Stimulated activated naive CD8-positive, alpha-beta T cell treated with anti-CD3 and anti-CD28 coated beads, Interleukin-15, Interleukin-2, amounts not matched to agents 100 ng/mL and 50 ng/mL, for 24 hours (primary cell): ENCODE data around the gene ELP4.

Experiments used
- H3K27ac Mint-ChIP-seq: one replicate; pipeline ENCODE4 v1.8.0; 2021; ENCODE audit warnings: mild to moderate bottlenecking, mixed read lengths
- H3K27me3 Mint-ChIP-seq: one replicate; pipeline ENCODE4 v1.8.0; 2021; ENCODE audit warnings: mixed read lengths
- H3K36me3 Mint-ChIP-seq: one replicate; pipeline ENCODE4 v1.8.0; 2021; ENCODE audit warnings: low read depth, mixed read lengths
- H3K4me1 Mint-ChIP-seq: one replicate; pipeline ENCODE4 v1.8.0; 2021; ENCODE audit warnings: low read depth, mixed read lengths
- H3K4me3 Mint-ChIP-seq: one replicate; pipeline ENCODE4 v1.8.0; 2021; ENCODE audit warnings: mild to moderate bottlenecking, mixed read lengths
- H3K9me3 Mint-ChIP-seq: one replicate; pipeline ENCODE4 v1.8.0; 2021; ENCODE audit warnings: mixed read lengths

ELP4 gene

DNA sequence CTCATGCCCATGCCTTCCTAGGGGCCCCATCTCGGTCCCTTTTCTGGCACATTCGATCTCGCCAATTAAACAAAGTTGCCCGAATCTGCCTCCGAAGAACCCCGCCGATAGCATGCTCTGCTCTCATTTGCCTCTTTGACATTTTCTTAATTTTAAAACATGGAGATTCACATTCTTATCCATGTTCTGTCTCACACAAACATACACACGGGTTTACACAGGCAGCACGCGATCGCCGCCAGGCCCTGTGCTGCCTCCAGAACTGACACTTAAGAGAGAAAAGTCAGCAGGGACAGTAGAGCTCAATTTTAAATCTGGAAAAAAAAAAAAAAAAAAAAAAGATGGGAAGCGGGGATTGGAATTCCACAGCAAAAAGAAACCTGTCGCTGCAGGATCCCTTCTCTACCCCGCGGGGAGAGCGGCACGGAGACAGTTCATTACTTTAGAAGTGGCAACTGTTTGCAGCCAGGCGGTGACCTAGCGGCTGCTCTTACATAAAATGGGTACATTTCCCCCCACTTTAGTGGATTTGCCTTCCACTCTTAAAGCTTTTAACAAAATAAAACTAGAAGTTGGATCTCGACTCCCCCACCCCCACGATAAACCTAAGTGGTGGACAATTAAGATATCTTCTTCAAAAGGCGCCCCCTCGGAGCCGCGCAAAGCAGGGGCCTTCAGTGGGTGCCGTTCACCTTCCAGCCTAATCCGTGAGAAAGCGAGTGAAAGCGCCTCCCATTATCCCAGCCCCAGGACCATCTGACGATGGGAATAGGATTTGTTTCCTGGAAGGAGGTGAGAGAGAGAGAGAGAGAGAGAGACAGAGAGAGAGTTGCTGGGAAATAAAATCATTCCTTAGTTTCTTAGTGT lies 287.9 kb downstream of the ELP4 start:
- Mint-ChIP-seq H3K4me3 (no peak overlapping the region), H3K36me3 (peaks cover 17% of the 10 kb centered on the region), H3K4me1 (peaks cover 13% of the 10 kb centered on the region), H3K27ac (no peak overlapping the region), H3K27me3 (peaks cover 93% of the 10 kb centered on the region), H3K9me3 (peaks cover 9% of the 10 kb centered on the region)

DNA sequence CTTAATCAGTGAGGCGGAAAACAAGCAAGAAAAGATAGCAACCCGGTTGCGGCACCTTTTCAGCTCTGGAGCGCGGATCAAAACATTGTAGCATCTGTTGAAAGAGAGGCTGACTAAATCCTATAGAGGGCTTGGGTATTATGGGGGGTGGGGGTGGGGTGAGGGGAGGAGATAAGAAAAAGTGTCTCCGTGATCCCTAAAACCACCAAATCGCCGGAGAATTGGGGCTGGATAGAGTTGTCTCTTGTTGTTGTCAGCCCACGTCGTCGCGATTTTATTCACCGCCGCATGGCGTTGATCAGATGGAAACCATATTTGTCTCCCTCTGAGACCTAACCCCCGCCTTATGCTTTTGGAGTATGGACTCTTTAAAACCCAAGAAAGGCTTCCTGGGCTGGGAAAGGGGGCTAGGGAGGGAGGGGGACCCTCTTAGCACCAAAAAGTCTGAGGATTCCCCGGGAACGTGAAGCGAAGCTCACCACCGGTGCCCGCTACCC lies 288.5 kb downstream of the ELP4 start:
- Mint-ChIP-seq H3K9me3 (peaks cover 9% of the 10 kb centered on the region), H3K27me3 (peaks cover 93% of the 10 kb centered on the region), H3K36me3 (peaks cover 17% of the 10 kb centered on the region), H3K4me1 (peaks cover 16% of the 10 kb centered on the region), H3K4me3 (no peak overlapping the region), H3K27ac (no peak overlapping the region)

DNA sequence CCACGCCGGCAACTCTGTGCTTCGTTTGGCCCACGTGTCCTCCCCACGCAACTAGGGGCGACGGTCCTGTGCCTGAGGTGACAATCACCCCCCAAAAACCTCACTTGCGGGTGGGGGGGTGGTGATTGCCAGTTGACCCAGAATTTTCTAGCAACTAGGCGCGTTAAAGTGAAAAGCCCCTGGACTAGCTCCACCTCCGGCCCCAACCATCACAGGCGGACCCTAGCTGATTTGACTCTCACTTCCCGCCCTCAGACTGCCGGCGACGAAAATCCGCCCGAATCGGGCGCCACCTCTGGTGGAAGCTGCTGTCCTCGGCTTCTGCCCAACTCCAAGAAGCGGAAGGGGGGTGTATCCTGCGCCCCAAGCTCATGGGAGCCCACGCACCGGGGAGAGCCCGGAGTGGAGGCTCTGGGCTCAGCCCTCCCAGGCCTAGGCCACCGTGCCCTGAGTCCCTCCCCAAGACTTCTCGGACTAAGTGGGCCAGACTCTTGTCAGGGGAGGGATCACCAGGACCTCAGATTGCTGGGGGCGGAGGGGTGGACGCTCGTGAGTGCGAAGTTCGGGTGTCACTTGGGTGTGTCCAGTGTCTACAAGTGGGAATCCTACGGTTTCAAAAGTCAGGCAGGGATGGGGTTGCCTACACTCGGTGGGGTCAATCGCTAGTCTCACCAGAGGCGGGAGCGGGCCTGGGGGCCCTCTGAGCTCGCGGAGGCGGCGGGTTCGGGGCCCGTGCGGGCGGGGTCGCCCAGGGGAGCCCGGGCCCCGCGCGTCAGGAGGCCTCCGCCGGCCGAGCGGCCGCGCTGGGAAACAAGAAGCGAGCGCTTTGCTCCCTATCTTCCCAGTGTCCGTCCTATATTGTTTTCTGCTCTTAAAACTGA lies 289.2 kb downstream of the ELP4 start:
- Mint-ChIP-seq H3K27ac (no peak overlapping the region), H3K36me3 (peaks cover 17% of the 10 kb centered on the region), H3K27me3 (peaks cover 94% of the 10 kb centered on the region), H3K9me3 (peaks cover 9% of the 10 kb centered on the region), H3K4me3 (peak overlapping the region; percentile 9), H3K4me1 (peaks cover 18% of the 10 kb centered on the region)

DNA sequence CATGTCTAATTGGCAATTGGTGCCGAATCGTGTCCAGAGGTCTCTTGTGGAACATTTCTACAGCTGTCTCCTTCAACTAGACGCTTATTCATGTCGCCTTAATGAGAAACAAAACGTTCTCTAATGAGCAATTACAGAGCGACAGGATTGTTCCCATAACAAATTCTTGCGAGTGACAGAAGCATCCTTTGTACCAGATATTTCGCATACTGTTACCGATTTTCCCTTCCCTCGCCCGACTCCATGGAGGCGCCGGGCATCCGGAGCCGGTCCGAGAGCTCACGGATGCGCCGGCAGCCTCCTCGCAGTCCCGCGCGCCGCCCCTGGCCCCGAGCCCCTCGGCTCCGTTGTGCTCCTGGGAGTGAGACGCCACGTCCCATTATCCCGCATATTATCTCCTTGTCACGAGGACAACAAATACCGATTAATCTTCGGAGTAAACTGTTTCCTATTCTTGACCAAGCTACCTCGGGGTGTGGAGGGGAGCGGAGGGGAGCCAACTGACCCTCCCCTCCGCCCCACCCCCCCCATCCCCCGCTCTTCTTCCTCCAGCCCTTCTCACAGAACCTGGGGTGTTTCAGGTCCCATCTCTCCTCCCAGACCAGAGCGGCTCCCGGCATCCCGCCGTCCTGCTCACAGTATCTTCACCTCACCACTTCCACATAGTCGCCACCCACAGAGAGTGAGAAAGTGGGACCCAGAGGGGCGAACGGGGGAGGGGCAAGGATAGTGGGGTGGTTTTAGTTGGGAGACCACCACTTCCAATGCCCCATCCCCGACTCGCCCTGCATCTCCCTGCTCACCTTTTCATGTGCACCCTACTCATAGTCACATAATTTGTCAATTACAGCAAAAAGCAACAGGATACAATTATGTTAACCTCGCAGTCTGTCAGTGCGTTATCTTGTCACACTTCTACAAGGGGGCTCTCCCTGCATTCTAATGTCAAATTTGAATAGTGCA lies 290.1 kb downstream of the ELP4 start:
- Mint-ChIP-seq H3K27ac (peak overlapping the region; percentile 69), H3K9me3 (peaks cover 9% of the 10 kb centered on the region), H3K4me1 (peaks cover 28% of the 10 kb centered on the region), H3K27me3 (peaks cover 94% of the 10 kb centered on the region), H3K4me3 (peak overlapping the region; percentile 9), H3K36me3 (peaks cover 17% of the 10 kb centered on the region)

DNA sequence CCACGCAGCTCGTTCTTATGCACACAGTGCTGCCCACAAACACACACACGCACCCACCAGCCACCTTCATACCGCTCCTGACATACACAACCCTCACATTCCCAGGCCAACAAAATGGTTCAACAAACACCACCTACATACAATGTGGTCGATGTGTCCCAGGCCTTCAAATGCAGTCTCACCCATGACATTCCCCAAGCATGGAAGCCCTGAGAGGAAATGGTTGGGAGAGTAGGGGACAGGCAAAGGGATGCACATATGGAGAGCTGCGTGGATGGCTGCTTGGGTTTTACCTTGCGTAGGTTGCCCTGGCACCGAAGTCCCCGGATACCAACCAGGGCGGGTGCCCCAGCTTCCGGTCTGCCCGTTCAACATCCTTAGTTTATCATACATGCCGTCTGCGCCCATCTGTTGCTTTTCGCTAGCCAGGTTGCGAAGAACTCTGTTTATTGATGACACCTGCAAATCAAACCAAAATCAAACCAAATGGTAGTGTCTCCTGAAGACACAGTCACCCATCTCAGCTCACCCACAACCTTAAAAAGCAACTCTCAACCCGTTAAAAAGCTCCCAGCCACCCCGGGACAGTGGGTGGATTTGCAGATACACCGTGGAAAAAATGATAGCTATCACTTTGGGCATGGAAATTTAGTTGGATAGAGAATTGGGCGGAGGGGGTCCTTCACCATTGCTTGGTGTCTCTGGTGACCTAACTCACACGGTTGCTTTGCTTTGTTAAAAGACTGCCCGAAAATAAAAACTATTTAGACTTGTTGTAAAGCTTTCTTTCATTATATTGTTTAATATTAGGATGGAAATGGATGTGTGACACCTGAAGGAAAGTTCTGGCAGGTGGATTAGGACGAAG lies 291.1 kb downstream of the ELP4 start:
- peaks cover 29% of the 10 kb centered on the region for H3K4me1 Mint-ChIP-seq
- H3K27me3 Mint-ChIP-seq = peaks cover 87% of the 10 kb centered on the region
- peaks cover 17% of the 10 kb centered on the region for H3K36me3 Mint-ChIP-seq
- H3K4me3 Mint-ChIP-seq = no peak overlapping the region
- peaks cover 9% of the 10 kb centered on the region for H3K9me3 Mint-ChIP-seq
- H3K27ac Mint-ChIP-seq = peak overlapping the region; percentile 69

GRCh38 chr11:31801298-31801702 lies 291.7 kb downstream of the ELP4 start:
- Mint-ChIP-seq H3K4me3 (no peak overlapping the region), H3K27me3 (peaks cover 82% of the 10 kb centered on the region), H3K36me3 (peaks cover 17% of the 10 kb centered on the region), H3K9me3 (peaks cover 9% of the 10 kb centered on the region), H3K27ac (no peak overlapping the region), H3K4me1 (peaks cover 29% of the 10 kb centered on the region)

DNA sequence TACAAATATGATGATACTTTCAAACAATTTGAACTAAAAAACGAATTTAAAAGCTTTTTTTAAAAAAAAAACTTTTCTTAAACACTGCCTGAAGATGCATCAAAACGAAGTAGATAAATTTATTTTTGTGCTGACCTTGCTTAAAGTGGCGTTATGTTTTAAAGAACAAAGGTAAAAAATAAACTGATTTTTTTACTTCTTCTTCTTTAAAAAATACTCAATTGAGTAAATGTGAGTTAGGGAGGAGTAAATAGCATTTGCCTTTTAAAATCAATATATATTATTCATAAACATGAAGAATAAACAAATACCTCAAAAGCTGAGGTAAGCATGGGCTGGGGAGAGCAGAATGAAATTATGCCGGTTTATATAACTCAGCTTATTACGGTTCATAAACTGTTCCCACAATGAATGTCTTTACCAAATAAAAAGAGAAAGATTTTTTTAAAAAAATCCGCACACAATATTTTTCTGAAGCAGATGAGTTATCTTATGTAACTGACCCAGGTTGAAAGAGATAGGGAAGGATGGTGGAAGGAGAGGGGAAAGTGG lies 292.5 kb downstream of the ELP4 start:
- Mint-ChIP-seq H3K27me3 (peaks cover 83% of the 10 kb centered on the region), H3K4me1 (peaks cover 29% of the 10 kb centered on the region), H3K36me3 (peaks cover 17% of the 10 kb centered on the region), H3K27ac (no peak overlapping the region), H3K9me3 (peaks cover 9% of the 10 kb centered on the region), H3K4me3 (no peak overlapping the region)

DNA sequence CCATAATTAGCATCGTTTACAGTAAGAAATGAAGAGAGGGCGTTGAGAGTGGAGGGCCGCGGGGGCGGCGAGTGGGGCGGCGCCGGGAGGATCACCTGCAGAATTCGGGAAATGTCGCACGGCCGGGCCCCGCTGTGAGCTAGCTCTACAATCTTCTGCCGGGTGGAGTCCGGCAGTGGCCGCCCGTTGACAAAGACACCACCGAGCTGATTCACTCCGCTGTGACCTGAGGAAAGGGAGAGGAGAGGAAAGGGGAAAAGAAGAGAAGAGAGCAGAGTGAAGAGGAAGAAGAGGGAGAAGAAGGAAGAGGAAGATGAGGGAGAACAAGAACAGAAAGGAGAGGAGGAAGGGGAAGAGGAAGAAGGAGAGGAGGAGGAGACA lies 293.0 kb downstream of the ELP4 start:
- no peak overlapping the region for H3K4me3 Mint-ChIP-seq
- H3K36me3 Mint-ChIP-seq = peaks cover 17% of the 10 kb centered on the region
- H3K4me1 Mint-ChIP-seq = peaks cover 29% of the 10 kb centered on the region
- H3K27ac Mint-ChIP-seq = no peak overlapping the region
- peaks cover 84% of the 10 kb centered on the region for H3K27me3 Mint-ChIP-seq
- peaks cover 9% of the 10 kb centered on the region for H3K9me3 Mint-ChIP-seq

GRCh38 chr11:31802990-31803812 lies 293.6 kb downstream of the ELP4 start:
- peaks cover 17% of the 10 kb centered on the region for H3K36me3 Mint-ChIP-seq
- peak overlapping the region; percentile 57 for H3K4me3 Mint-ChIP-seq
- H3K9me3 Mint-ChIP-seq = peaks cover 9% of the 10 kb centered on the region
- H3K4me1 Mint-ChIP-seq = peaks cover 29% of the 10 kb centered on the region
- H3K27me3 Mint-ChIP-seq = peaks cover 85% of the 10 kb centered on the region
- H3K27ac Mint-ChIP-seq = no peak overlapping the region

DNA sequence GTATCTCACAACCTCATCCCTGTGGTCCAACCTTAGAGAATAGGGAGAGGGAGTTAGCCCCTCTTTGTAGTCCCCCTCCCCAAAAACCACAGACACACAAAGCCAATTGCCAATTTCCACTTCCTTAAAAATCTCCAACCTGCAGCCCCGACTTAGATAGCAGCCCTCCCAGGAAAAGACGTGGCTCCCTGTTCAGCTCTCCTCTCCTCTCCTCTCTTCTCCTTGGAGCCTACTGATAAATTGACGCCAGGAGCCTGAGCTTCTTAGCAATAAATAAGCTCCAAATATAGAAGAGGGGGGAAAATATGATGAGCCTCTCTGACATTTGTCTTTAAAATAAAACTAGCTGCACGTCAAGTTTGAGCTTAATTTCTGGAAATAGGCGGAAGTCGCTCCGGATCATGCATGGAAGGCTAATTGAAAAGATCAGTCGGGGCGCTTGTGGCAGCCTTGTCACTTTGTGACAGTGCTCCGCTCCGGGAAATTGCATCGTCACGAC lies 294.3 kb downstream of the ELP4 start:
- Mint-ChIP-seq H3K9me3 (peaks cover 9% of the 10 kb centered on the region), H3K36me3 (peaks cover 17% of the 10 kb centered on the region), H3K4me3 (peak overlapping the region; percentile 57), H3K27ac (peak overlapping the region; percentile 24), H3K27me3 (peaks cover 86% of the 10 kb centered on the region), H3K4me1 (peaks cover 35% of the 10 kb centered on the region)

- Mint-ChIP-seq H3K27ac (peak overlapping the region; percentile 24), H3K9me3 (peaks cover 9% of the 10 kb centered on the region)
Measured at GRCh38 chr11:31804312-31805036, 294.9 kb downstream of the ELP4 start.

GRCh38 chr11:31805037-31805628 lies 295.6 kb downstream of the ELP4 start:
- Mint-ChIP-seq H3K27ac (no peak overlapping the region), H3K9me3 (peaks cover 7% of the 10 kb centered on the region), H3K36me3 (peaks cover 18% of the 10 kb centered on the region), H3K4me1 (peaks cover 41% of the 10 kb centered on the region), H3K27me3 (peaks cover 85% of the 10 kb centered on the region), H3K4me3 (peak overlapping the region; percentile 57)

More at GRCh38 chr11:31804312-31805036, 294.9 kb downstream of the ELP4 start:
- H3K4me3 Mint-ChIP-seq = peak overlapping the region; percentile 57
- H3K27me3 Mint-ChIP-seq = peaks cover 86% of the 10 kb centered on the region
- H3K36me3 Mint-ChIP-seq = peaks cover 18% of the 10 kb centered on the region
- peaks cover 39% of the 10 kb centered on the region for H3K4me1 Mint-ChIP-seq
